Fibroblast of mammary gland (primary cell): Measurements from ENCODE around the gene JARID2.
"Not testable (repeated sequence)": the region's sequence is repeated elsewhere in the genome, so short reads cannot be mapped to it uniquely, and the experiment has no call there.

Experiments
- DNase-seq: peaks from one replicate; pipeline ENCODE4 v3.0.0-alpha.2; 2010; ENCODE audit warnings: low read depth
- H3K4me3 ChIP-seq: 2 replicates; pipeline ENCODE4 v1.5.1; 2011; ENCODE audit warnings: low read depth, mild to moderate bottlenecking, low read length, moderate library complexity; ENCODE audit not compliant: control insufficient read depth
- CTCF ChIP-seq: conservative IDR thresholded peaks from 2 replicates; pipeline ENCODE4 v1.5.1; 2011; ENCODE audit warnings: low read depth, low read length, inconsistent platforms; ENCODE audit not compliant: control insufficient read depth, insufficient read depth

Gene JARID2

GRCh38 chr6:15413466-15414234, 167.8 kb downstream of the JARID2 start:
- TF ChIP-seq CTCF: no peak
- peak; percentile 40 for DNase-seq
- no peak overlapping the region for H3K4me3 ChIP-seq

DNA sequence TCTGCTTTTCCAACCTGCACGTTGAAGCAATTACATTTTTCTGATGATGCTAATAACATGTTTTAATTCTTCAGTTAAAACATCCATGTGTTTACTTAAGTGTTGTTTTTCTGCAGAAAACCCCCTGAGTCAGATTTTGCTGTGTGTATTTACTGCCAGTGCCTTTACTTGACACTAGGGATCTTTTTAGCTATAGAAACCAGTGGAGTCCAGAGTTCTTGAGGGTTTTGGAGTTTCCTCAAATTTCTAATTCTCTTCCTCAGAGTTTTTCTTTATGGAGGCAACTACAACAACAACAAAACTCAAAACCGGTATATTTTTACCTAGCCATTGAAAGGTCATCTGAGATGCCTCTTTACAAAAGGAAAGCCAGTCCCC, 168.4 kb downstream of the JARID2 start:
- no peak overlapping the region for H3K4me3 ChIP-seq
- DNase-seq: no peak
- no peak for TF ChIP-seq CTCF

DNA sequence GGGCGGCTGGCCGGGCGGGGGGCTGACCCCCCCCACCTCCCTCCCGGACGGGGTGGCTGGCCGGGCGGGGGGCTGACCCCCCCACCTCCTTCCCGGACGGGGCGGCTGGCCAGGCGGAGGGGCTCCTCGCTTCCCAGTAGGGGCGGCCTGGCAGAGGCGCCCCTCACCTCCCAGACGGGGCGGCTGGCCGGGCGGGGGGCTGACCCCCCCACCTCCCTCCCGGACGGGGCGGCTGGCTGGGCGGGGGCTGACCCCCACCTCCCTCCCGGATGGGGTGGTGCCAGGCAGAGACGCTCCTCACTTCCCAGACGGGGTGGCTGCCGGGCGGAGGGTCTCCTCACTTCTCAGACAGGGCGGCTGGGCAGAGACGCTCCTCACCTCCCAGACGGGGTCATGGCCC, 169.8 kb downstream of the JARID2 start:
- DNase-seq, H3K4me3 ChIP-seq: not testable (repeated sequence)

- no peak for TF ChIP-seq CTCF
- no peak for DNase-seq
- no peak overlapping the region for H3K4me3 ChIP-seq
Measured at GRCh38 chr6:15416932-15417509, 171.2 kb downstream of the JARID2 start.

DNA sequence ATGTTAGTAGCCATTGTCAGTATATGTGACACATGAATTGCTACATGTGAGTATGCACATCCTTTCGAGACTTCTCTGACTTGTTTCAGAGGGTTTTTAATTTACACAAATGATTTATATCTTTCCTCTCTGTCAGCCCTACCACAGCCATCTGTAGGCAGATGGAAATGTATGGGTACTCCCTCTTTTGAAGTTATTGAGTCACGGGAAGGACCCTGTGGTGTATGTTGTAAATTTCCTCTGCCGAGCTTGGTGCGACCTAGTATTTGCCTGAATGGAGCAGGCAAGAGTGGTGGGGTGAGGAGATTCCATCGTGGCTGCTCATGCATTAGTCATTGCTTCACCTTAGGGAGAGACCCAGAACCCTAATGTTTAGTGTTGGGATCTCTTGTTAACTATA, 171.9 kb downstream of the JARID2 start:
- TF ChIP-seq CTCF: no peak
- DNase-seq: peak; percentile 65
- H3K4me3 ChIP-seq: no peak overlapping the region

GRCh38 chr6:15419493-15419892, 173.6 kb downstream of the JARID2 start:
- no peak for DNase-seq
- H3K4me3 ChIP-seq: no peak overlapping the region
- no peak for TF ChIP-seq CTCF

GRCh38 chr6:15420959-15421438, 175.1 kb downstream of the JARID2 start:
- H3K4me3 ChIP-seq: no peak overlapping the region
- DNase-seq: no peak
- TF ChIP-seq CTCF: no peak
